DMS53 treated with DMSO at 0.1 percent for 48 hours (cell line): Measurements from ENCODE around the gene CDK6.
A peak's percentile ranks its signal among the peaks of the same experiment; 100 is the strongest.
"Not testable (repeated sequence)": the region's sequence is repeated elsewhere in the genome, so short reads cannot be mapped to it uniquely, and the experiment has no call there.

ENCODE experiments used
- DNase-seq: peaks from one replicate; lab custom pipeline; 2025; ENCODE audit not compliant: unreplicated experiment; lab: John Stamatoyannopoulos, UW

CDK6 gene

GRCh38 chr7:92836489-92836999, at the start of gene CDK6:
CDK6 (minus strand) TSS chr7:92836573; CDS start chr7:92833323, 3,250 bp downstream.
- DNase-seq: peak; percentile 68

- DNase-seq: not testable (repeated sequence)
Measured at GRCh38 chr7:92886039-92886438, 49.7 kb upstream of the CDK6 start.

- no peak for DNase-seq
Measured at GRCh38 chr7:92884218-92884617, 47.8 kb upstream of the CDK6 start.

GRCh38 chr7:92882760-92883159, 46.4 kb upstream of the CDK6 start:
- no peak for DNase-seq

GRCh38 chr7:92881091-92881485, 44.7 kb upstream of the CDK6 start:
- no peak for DNase-seq

GRCh38 chr7:92880212-92881090, 44.1 kb upstream of the CDK6 start:
- peak; percentile 33 for DNase-seq

- DNase-seq: no peak
Measured at GRCh38 chr7:92877367-92877766, 41.0 kb upstream of the CDK6 start.

GRCh38 chr7:92876836-92877235, 40.5 kb upstream of the CDK6 start:
- no peak for DNase-seq

- DNase-seq: no peak
Measured at GRCh38 chr7:92875719-92876118, 39.3 kb upstream of the CDK6 start.

- DNase-seq: no peak
Measured at GRCh38 chr7:92875173-92875572, 38.8 kb upstream of the CDK6 start.

GRCh38 chr7:92874567-92874966, 38.2 kb upstream of the CDK6 start:
- no peak for DNase-seq

- no peak for DNase-seq
Measured at GRCh38 chr7:92873776-92874175, 37.4 kb upstream of the CDK6 start.

- DNase-seq: no peak
Measured at GRCh38 chr7:92872701-92873100, 36.3 kb upstream of the CDK6 start.

GRCh38 chr7:92868683-92869293, 32.4 kb upstream of the CDK6 start:
- no peak for DNase-seq

- DNase-seq: peak; percentile 1
Measured at GRCh38 chr7:92864169-92864568, 27.8 kb upstream of the CDK6 start.

GRCh38 chr7:92856436-92856835, 20.1 kb upstream of the CDK6 start:
- no peak for DNase-seq

- DNase-seq: no peak
Measured at GRCh38 chr7:92854501-92855238, 18.3 kb upstream of the CDK6 start.

GRCh38 chr7:92851732-92852131, 15.4 kb upstream of the CDK6 start:
- DNase-seq: no peak

- DNase-seq: no peak
Measured at GRCh38 chr7:92850516-92850915, 14.1 kb upstream of the CDK6 start.

- no peak for DNase-seq
Measured at GRCh38 chr7:92849322-92849721, 12.9 kb upstream of the CDK6 start.

- DNase-seq: no peak
Measured at GRCh38 chr7:92848851-92849250, 12.5 kb upstream of the CDK6 start.

- no peak for DNase-seq
Measured at GRCh38 chr7:92848441-92848840, 12.1 kb upstream of the CDK6 start.
